Erythroblast (primary cell): ENCODE data around the gene DNAJC30.
"Not testable (repeated sequence)": the region's sequence is repeated elsewhere in the genome, so short reads cannot be mapped to it uniquely, and the experiment has no call there.

Experiments
- DNase-seq, 2 experiments: peaks; one replicate each; lab custom pipeline; 2025; lab: John Stamatoyannopoulos, UW
- GATA1 ChIP-seq: IDR thresholded peaks from 2 replicates; pipeline ENCODE4 v1.6.1; 2011; ENCODE audit warnings: low read depth, mild to moderate bottlenecking, control low read depth, low read length, moderate library complexity
- POLR2A ChIP-seq: IDR thresholded peaks from 2 replicates; pipeline ENCODE4 v1.6.1; 2011; ENCODE audit warnings: mild to moderate bottlenecking, low read length

Gene DNAJC30

GRCh38 chr7:73683788-73684693 lies 788 bp upstream of the DNAJC30 start:
- TF ChIP-seq GATA1 (no peak), POLR2A (peak; percentile 19)
- DNase-seq: peak; percentile 62 to 70

- TF ChIP-seq POLR2A (no peak), GATA1 (no peak)
- DNase-seq: no peak
Measured at GRCh38 chr7:73682745-73683055, 553 bp downstream of the DNAJC30 start.

- TF ChIP-seq GATA1: no peak
- no peak for TF ChIP-seq POLR2A
- DNase-seq: no peak
Measured at GRCh38 chr7:73681031-73681430, 2.2 kb downstream of the DNAJC30 start.

GRCh38 chr7:73680501-73680900 lies 2.8 kb downstream of the DNAJC30 start:
- TF ChIP-seq POLR2A: no peak
- TF ChIP-seq GATA1: no peak
- DNase-seq: no peak

- TF ChIP-seq POLR2A: no peak
- no peak for DNase-seq
Measured at GRCh38 chr7:73679709-73680108, 3.5 kb downstream of the DNAJC30 start.

- TF ChIP-seq POLR2A (no peak), GATA1 (no peak)
- no peak for DNase-seq
Measured at GRCh38 chr7:73678862-73679261, 4.4 kb downstream of the DNAJC30 start.

- DNase-seq: not testable (repeated sequence)
Measured at GRCh38 chr7:73676062-73676461, 7.2 kb downstream of the DNAJC30 start.

GRCh38 chr7:73674468-73675124 lies 8.7 kb downstream of the DNAJC30 start:
- TF ChIP-seq POLR2A: no peak
- no peak for TF ChIP-seq GATA1
- no peak for DNase-seq

- TF ChIP-seq GATA1 (no peak), POLR2A (no peak)
- DNase-seq: no peak
Measured at GRCh38 chr7:73671857-73672445, 11.3 kb downstream of the DNAJC30 start.

- DNase-seq: no peak
- TF ChIP-seq POLR2A: no peak
- no peak for TF ChIP-seq GATA1
Measured at GRCh38 chr7:73671322-73671661, 12.0 kb downstream of the DNAJC30 start.

- no peak for DNase-seq
- TF ChIP-seq POLR2A: no peak
- no peak for TF ChIP-seq GATA1
Measured at GRCh38 chr7:73669858-73670385, 13.3 kb downstream of the DNAJC30 start.

GRCh38 chr7:73669288-73669701 lies 14.0 kb downstream of the DNAJC30 start:
- no peak for DNase-seq
- TF ChIP-seq POLR2A: no peak
- no peak for TF ChIP-seq GATA1

- TF ChIP-seq GATA1: no peak
- no peak for TF ChIP-seq POLR2A
- DNase-seq: no peak
Measured at GRCh38 chr7:73668886-73669230, 14.4 kb downstream of the DNAJC30 start.
